HCT116 (cell line): ENCODE measurements around the gene SHANK3.
A peak's percentile ranks its signal among the peaks of the same experiment; 100 is the strongest.

Experiments used
- CTCF ChIP-seq, 3 experiments: fragments of 200-600 bp in 1 of 3; sonication (generic) in 1 of 3; IDR thresholded peaks in 2 of 3; conservative IDR thresholded peaks in 1 of 3; 2 replicates each; pipeline ENCODE4 v1.5.1; 2012 to 2017; ENCODE audit warnings: low read depth in 2 of 3, low read length in 2 of 3, antibody characterized with exemption in 1 of 3, borderline replicate concordance in 1 of 3, control low read depth in 1 of 3, mild to moderate bottlenecking in 1 of 3, mixed read lengths in 1 of 3, mixed run types in 1 of 3, moderate library complexity in 1 of 3; ENCODE audit not compliant: insufficient read depth in 1 of 3
- POLR2A ChIP-seq: IDR thresholded peaks from 2 replicates; pipeline ENCODE4 v1.7.0; 2011; ENCODE audit warnings: borderline replicate concordance; ENCODE audit not compliant: insufficient read depth, insufficient read length; ENCODE audit errors: extremely low read depth
- SIN3A ChIP-seq: IDR thresholded peaks from 2 replicates; pipeline ENCODE4 v1.6.1; 2012; ENCODE audit warnings: low read depth
- TCF7L2 ChIP-seq: IDR thresholded peaks from 2 replicates; pipeline ENCODE4 v1.7.0; 2011; ENCODE audit warnings: borderline replicate concordance, inconsistent platforms; ENCODE audit not compliant: insufficient read depth, insufficient read length; ENCODE audit errors: extremely low read depth
- YY1 ChIP-seq: IDR thresholded peaks from 2 replicates; pipeline ENCODE4 v1.6.1; 2011; ENCODE audit warnings: low read length, low read depth, moderate library complexity, mild to moderate bottlenecking; ENCODE audit not compliant: insufficient replicate concordance; ENCODE audit errors: extremely low read depth
- ZBTB33 ChIP-seq: IDR thresholded peaks from 2 replicates; pipeline ENCODE4 v1.6.1; 2011; ENCODE audit warnings: mild to moderate bottlenecking, low read length, moderate library complexity; ENCODE audit not compliant: insufficient replicate concordance; ENCODE audit errors: extremely low read depth
- ZFX ChIP-seq: fragments of 450-650 bp; IDR thresholded peaks from 2 replicates; pipeline ENCODE4 v1.6.1; 2017
- ZNF274 ChIP-seq: fragments of 200-500 bp; sonication (Bioruptor generic); IDR thresholded peaks from 2 replicates; pipeline ENCODE4 v1.6.1; 2014; ENCODE audit warnings: mild to moderate bottlenecking, low read depth, low read length, inconsistent platforms
- TF ChIP-seq, protein P1 (sequence below): IDR thresholded peaks from 2 replicates; pipeline ENCODE4 v1.6.1; 2012

DNA sequence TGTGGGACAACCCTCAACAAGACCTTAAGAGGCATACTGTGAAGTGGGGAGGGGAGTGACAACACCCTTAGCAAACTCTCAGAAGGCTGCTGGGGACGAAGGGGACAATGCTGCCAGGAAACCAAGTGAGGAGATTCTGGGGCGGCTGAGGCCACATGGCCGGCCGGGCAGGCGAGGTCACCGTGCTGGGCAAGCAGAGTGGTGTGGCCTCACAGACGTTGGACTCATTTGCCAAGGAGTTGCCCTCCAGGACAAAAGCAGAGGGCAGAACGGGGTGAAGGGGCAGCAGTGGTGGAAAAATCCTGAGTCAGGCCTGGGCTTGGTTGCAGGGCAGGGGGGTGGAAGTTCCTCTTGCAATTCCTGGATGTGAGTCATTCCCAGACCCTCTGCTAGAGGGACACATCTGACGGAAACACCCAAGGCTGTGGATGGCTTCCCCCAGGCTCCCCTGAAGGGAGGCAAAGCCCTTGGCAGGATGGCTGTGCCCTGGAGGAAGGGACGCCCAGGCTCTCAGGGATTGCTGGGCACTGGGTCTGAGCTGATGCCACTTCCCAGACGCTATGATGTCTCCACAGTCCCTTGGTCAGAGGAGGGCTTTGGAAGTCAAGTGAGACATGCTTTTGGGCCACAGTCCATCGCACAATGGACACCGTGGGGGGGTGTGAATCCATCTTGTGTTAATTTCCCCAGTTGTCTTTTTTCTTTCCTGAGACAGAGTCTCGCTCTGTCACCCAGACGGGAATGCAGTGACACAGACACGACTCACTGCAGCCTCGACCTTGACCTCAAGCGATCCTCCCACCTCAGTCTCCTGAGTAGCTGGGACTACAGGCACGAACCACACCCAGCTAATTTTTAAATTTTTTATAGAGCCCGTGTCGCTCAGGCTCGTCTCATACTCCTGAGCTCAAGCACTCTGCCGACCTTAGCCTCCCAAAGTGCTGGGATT is 16.2 kb upstream of the SHANK3 start:
- TF ChIP-seq ZNF274 (no peak), POLR2A (no peak), CTCF (IDR thresholded peaks at IDR 0.05 in 2 of 3, conservative IDR thresholded peaks at IDR 0.05 in 1 of 3; ENCODE audit: borderline replicate concordance in 1 of 3, insufficient read depth in 1 of 3, low read depth in 2 of 3, low read length in 2 of 3) (no peak), SIN3A (no peak), ZBTB33 (no peak), TCF7L2 (no peak), YY1 (no peak), ZFX (no peak)
- TF ChIP-seq, protein P1, sequence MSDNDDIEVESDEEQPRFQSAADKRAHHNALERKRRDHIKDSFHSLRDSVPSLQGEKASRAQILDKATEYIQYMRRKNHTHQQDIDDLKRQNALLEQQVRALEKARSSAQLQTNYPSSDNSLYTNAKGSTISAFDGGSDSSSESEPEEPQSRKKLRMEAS = peak; percentile 33; the same call in 1 of the 2 replicates
